ENCODE data around the gene PNMA8A. TPM values are rescaled to one million over a fixed set of nuclear protein-coding genes. Genes with fewer than 3 reads are reported as not detected.
"Not testable (repeated sequence)": the region's sequence is repeated elsewhere in the genome, so short reads cannot be mapped to it uniquely, and the experiment has no call there.

PNMA8A gene
- total and polyA plus RNA-seq, 12 donors: 7.6 to 64.6 (median 44.2) TPM

DNA sequence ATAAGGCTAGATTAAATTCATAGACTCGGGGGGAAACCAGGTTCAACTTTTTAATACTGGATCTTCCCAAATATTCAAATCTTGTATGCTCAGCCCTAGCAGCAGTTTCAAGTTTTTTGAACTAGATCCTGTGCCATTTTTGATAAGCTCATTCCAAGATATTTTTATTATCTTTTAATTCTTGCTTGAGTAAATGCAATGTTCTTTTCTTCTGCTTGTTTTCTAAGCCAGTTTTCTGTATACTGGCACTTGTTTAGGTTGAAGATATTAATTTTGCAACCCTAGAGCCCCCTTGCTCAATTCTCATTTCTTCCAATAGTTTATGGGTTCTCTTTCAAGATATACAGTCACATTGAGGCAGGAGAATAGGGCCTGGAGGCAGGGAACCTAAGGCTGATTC lies 29.5 kb downstream of the PNMA8A start:
- Histone ChIP-seq H3K27me3 (no peaks in the 10 kb centered on the region), H3K4me1 (replicated peaks in 1 of 2) (peaks cover 16 to 26% of the 10 kb centered on the region in 2 donors), H3K27ac (peak overlapping the region in 4 of 5 donors; percentile 18 to 68 (median 60)), H3K36me3 (replicated peaks in 1 of 2) (no peaks in the 10 kb centered on the region), H3K4me3 (no peak overlapping the region), H3K9me3 (replicated peaks in 1 of 3) (no peaks in the 10 kb centered on the region)
- WGBS, 4 donors: 21 to 28% (median 23%) methylated on average over 1 of the region's 1 CpG
- intact Hi-C loops (cut with DNase I): no loop called here
- DNase-seq: no peak
- no peak for TF ChIP-seq POLR2A (IDR thresholded peaks at IDR 0.05)
- TF ChIP-seq, protein P1, sequence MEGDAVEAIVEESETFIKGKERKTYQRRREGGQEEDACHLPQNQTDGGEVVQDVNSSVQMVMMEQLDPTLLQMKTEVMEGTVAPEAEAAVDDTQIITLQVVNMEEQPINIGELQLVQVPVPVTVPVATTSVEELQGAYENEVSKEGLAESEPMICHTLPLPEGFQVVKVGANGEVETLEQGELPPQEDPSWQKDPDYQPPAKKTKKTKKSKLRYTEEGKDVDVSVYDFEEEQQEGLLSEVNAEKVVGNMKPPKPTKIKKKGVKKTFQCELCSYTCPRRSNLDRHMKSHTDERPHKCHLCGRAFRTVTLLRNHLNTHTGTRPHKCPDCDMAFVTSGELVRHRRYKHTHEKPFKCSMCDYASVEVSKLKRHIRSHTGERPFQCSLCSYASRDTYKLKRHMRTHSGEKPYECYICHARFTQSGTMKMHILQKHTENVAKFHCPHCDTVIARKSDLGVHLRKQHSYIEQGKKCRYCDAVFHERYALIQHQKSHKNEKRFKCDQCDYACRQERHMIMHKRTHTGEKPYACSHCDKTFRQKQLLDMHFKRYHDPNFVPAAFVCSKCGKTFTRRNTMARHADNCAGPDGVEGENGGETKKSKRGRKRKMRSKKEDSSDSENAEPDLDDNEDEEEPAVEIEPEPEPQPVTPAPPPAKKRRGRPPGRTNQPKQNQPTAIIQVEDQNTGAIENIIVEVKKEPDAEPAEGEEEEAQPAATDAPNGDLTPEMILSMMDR (IDR thresholded peaks at IDR 0.05): no peak

DNA sequence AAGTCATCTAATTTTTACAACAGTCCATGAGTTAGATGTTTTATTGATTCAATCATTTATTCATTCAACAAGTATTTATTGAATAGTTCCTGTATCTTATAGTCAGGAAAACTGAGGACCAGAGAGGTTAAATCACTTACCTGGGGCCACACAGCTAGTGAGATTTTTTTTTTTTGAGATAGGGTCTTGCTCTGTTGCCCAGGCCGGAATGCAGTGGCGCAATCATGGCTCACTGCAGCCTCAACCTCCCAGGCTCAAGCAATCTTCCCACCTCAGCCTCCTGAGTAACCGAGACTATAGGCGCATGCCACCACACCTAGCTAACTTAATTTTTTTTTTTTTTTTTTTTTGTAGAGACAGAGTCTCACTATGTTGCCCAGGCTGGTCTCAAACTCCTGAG lies 35.7 kb downstream of the PNMA8A start:
- H3K9me3 ChIP-seq (replicated peaks in 1 of 3); H3K27me3 ChIP-seq; H3K36me3 ChIP-seq (replicated peaks in 1 of 2); H3K27ac ChIP-seq; intact Hi-C loops (cut with DNase I); H3K4me1 ChIP-seq (replicated peaks in 1 of 2); H3K4me3 ChIP-seq; DNase-seq: not testable (repeated sequence)
- 88 to 99% (median 93%) methylated on average over 4 of the region's 4 CpGs for WGBS, 4 donors

DNA sequence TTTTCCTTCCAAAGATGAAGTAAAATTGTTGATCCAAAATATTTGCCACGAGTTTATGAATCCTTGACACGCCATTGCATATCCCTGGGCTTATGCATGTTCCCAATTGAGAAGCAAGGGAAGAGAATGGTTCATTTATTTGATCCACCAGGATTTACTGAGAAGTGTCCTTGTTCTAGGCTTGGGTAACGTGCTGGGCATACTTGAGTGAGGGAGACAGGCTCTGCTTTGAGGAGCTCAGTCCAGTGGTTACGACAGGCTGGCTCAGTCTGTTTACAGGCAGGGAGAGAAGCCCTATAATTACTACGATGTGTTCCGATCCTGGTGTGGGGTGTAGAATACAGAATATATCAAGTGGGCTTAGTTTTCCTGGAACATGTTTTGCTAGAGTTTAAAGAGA lies 36.4 kb downstream of the PNMA8A start:
- no peak for DNase-seq
- intact Hi-C loops (cut with DNase I): no loop called here
- Histone ChIP-seq H3K27ac (no peak overlapping the region), H3K4me3 (no peak overlapping the region), H3K27me3 (no peaks in the 10 kb centered on the region), H3K36me3 (replicated peaks in 1 of 2) (no peaks in the 10 kb centered on the region), H3K4me1 (replicated peaks in 1 of 2) (no peaks in the 10 kb centered on the region), H3K9me3 (replicated peaks in 1 of 3) (no peaks in the 10 kb centered on the region)
- TF ChIP-seq, protein P1 (IDR thresholded peaks at IDR 0.05): no peak
- TF ChIP-seq POLR2A (IDR thresholded peaks at IDR 0.05): no peak
- 48 to 60% (median 54%) methylated on average over 6 of the region's 6 CpGs for WGBS, 4 donors

DNA sequence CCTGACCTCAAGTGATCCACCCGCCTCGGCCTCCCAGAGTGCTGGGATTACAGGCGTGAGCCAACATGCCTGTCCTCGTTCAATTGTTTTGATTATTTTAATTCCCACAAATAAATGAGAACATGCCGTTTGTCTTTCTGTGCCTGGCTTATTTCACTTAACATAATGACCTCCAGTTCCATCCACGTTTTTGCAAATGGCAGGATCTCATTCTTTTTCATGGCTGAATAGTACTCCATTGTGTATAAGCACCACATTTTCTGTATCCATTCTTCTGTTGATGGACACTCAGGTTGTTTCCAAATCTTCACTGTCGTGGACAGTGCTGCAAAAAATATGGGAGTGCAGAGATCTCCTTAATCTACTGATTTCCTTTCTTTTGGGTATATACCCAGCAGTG lies 37.9 kb downstream of the PNMA8A start:
- H3K27ac ChIP-seq; H3K4me3 ChIP-seq; H3K4me1 ChIP-seq (replicated peaks in 1 of 2); H3K9me3 ChIP-seq (replicated peaks in 1 of 3); H3K27me3 ChIP-seq; DNase-seq; intact Hi-C loops (cut with DNase I); H3K36me3 ChIP-seq (replicated peaks in 1 of 2): not testable (repeated sequence)
- WGBS, 4 donors: 64 to 75% (median 72%) methylated on average over 7 of the region's 7 CpGs

DNA sequence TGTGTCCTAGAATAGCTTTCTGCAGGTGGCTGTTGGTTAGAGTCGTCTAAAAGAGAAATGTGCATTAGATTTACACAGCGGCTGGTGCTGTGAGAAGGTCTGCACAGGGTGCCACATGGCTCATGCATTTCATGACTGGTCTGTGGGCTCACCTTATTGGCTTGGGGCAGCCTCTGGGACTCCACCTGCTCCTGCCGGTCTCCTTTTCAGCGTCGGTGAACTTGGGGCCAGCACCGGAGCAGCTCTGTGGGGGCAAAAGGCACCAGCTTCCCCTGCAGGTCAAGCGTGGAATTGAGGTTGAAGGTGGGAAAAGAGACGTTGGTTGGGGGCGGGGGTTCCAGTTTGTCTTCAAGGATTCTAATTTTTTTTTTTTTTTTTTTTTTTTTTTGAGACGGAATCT lies 39.5 kb downstream of the PNMA8A start:
- no peak overlapping the region for H3K27ac ChIP-seq
- intact Hi-C loops (cut with DNase I): no loop called here
- H3K9me3 ChIP-seq (replicated peaks in 1 of 3): no peaks in the 10 kb centered on the region
- TF ChIP-seq, protein P1 (IDR thresholded peaks at IDR 0.05): peak in 2 of 6 experiments; percentile 17 to 22
- no peak for TF ChIP-seq POLR2A (IDR thresholded peaks at IDR 0.05)
- no peaks in the 10 kb centered on the region for H3K27me3 ChIP-seq
- peaks cover 6 to 20% of the 10 kb centered on the region in 2 donors for H3K4me1 ChIP-seq (replicated peaks in 1 of 2)
- WGBS, 4 donors: 53 to 70% (median 59%) methylated on average over 9 to 10 of the region's 10 CpGs
- H3K36me3 ChIP-seq (replicated peaks in 1 of 2): no peaks in the 10 kb centered on the region
- no peak overlapping the region for H3K4me3 ChIP-seq
- DNase-seq: no peak

Data from adrenal gland (tissue), 12 donors.